VCaP (cell line): ENCODE data around the gene C1orf174.

Experiments
- H3K27ac ChIP-seq: fragments of 450-650 bp; 2 replicates; pipeline ENCODE4 v1.5.1; 2017
- TF ChIP-seq, protein P1 (sequence below): fragments of 450-650 bp; conservative IDR thresholded peaks from 2 replicates; pipeline ENCODE4 v1.5.1; 2017; ENCODE audit warnings: mild to moderate bottlenecking, moderate library complexity

Gene C1orf174

DNA sequence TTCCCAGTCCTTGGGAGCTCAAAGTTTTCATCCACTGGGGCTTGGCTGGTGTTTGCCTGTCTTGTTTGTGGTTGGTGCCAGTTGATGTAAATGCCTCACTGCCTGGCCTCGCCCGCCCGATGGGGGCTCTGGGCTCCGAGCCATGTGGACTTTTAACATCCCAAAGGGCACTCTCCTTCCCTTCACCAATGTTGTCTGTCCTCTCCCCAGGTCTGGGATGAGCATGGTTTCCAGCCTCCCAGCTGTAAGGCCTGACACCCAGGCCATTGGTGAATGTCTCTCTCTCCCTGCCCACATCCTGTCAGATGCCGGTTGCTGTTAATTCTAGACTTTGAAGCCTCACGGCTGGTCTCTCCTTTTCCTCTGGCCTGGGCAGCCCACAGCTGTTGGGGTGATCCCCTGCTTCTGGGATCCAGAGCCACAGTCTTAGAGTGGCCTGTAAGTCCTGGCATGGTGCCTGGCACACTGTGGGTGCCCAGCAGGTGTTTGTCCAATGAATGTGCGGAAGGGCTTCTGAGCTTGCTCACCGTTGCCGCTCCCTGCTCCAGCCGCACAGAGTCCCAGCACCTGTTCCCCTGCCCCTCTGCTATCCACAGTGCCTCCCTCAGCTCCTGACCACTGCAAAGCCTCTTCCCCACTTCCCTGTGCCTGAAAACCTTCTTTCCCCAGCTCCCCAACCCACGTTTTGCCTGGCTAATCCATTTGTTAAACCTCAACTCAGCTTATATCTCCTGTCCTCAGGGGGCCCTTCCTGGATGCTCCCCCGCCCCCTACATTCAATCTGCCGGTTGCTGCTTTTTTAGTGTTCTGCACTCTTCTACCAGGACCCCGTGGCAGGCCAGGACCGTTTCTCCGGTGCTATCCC, 3.3 kb upstream of the C1orf174 start:
- no peak overlapping the region for H3K27ac ChIP-seq
- TF ChIP-seq, protein P1, sequence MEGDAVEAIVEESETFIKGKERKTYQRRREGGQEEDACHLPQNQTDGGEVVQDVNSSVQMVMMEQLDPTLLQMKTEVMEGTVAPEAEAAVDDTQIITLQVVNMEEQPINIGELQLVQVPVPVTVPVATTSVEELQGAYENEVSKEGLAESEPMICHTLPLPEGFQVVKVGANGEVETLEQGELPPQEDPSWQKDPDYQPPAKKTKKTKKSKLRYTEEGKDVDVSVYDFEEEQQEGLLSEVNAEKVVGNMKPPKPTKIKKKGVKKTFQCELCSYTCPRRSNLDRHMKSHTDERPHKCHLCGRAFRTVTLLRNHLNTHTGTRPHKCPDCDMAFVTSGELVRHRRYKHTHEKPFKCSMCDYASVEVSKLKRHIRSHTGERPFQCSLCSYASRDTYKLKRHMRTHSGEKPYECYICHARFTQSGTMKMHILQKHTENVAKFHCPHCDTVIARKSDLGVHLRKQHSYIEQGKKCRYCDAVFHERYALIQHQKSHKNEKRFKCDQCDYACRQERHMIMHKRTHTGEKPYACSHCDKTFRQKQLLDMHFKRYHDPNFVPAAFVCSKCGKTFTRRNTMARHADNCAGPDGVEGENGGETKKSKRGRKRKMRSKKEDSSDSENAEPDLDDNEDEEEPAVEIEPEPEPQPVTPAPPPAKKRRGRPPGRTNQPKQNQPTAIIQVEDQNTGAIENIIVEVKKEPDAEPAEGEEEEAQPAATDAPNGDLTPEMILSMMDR: no peak

DNA sequence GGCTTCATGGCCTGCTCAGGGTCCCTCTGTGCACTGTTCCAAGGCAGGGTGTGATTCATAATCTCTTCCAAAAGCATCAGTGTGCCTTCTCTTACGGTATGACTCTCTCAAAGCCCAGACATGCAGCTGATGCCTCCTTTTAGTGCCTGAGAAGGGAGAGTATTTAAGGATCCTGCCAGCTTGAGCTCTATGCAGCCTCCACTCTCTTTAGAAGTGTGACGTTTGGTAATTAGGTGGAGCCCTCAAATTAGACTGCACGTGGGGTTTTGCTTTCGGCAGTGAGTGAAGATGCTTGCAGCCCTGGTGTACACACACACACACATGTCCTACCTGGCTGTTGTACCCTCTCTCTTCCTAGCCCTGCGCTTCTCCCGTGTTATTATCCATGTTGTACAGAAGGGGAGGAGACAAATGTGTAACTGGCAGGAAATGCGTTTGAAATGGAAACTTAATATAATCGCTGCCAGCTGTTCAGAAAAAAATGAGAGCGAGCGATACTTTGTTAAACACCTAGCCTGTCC, 2.6 kb upstream of the C1orf174 start:
- TF ChIP-seq, protein P1: no peak
- no peak overlapping the region; the same call in 1 of the 2 replicates for H3K27ac ChIP-seq

DNA sequence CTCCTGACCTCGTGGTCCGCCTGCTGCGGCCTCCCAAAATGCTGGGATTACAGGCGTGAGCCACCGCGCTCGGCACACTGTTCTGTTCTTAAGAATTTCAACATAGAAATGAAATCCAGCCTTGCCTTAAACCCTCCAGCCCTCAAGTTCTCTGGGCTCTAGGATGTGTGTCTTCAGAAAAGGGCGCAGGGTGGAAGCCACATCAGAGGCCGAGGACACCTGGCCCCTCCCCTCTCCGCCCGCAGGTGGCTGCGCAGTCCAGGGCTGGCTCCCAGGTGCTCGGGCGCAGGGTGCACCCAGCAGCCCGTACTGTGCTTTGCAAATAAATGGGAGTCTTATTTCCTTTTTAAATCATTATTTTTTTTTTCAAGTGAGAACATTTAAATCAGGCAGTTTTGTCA, 2.0 kb upstream of the C1orf174 start:
- TF ChIP-seq, protein P1: no peak
- peak overlapping the region; percentile 99; the same call in 1 of the 2 replicates for H3K27ac ChIP-seq

DNA sequence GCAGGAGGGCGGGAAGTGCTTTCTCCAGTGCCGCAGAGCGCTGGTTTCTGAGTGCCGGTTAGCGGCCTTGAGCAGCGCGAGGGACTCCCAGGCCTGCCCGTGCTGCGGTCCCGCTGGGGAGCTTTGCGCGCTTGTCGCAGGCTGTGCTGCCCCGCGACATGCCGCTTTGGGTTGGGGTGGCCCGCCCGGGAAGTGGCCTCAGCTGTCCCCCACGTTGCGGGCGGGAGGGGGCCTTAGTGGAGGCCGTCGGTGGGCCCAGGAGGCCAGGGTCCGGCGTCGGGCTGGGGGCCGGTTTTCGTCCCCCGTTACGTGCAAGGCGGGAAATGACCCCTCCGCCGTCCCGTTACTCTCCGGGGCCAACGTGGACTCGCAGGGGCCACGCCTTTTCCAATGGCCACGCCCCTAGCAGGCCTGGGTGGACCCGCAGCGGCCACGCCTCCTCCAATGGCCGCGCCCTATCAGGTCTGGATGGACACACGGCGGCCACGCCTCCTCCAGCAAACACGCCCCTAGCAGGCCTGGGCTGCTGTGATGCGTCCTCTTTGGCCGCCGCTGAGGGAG, 977 bp upstream of the C1orf174 start:
- peak overlapping the region; percentile 99 for H3K27ac ChIP-seq
- TF ChIP-seq, protein P1: no peak

DNA sequence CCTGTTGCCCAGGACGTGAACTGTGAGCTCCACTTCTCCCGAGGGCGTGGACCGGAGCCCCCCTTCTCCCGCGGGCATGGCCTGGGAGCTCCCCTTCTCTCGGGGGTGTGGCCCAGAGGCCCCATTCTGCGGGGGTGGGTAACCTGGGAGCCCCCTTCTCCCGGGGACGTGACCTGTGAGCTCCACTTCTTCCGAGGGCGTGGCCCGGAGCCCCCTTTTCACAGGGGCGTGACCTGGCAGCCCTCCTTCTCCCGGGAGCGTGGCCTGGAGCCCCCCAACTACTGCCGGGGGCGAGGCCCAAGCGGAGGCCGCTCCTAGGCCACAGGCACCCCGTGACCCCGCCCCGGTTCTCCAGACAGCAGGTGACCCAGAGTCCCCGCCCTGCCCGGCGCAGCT, 320 bp downstream of the C1orf174 start:
- H3K27ac ChIP-seq: peak overlapping the region; percentile 99
- TF ChIP-seq, protein P1: no peak

DNA sequence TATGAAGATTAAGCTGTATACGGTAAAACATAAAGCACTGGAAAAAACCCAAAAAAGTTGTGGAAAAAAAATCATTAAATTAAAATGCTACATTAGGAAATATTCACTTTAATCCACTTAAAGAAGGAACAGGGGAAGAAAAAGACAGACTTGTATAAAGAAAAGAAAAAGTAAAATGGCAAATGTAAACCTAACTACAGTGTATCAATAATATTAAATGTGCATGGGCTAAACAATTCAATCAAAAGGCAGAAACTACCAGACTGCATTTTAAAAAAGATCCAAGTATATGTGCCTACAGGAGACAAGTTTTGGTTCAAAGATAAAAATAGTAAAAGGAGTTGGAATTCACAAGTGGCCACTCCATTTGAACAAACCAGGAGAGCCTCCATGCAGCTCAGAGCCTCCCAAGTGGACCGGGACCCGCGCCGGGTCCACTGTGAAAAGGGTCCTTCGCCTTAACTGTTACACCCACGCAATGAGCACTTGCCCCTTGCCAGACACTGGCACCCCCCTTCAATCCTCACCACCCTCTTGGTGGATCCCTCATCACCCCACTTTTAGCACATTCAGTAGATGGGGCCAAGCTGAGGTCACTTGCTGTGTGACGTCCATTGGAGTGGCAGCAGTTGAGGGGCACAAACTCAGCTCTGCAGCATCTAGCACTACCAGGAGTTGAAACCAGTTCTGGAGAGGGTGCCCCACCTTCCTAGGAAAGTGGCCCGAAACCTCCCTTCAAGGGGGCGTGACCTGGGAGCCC, 898 bp downstream of the C1orf174 start:
- TF ChIP-seq, protein P1: no peak
- H3K27ac ChIP-seq: peak overlapping the region; percentile 99

DNA sequence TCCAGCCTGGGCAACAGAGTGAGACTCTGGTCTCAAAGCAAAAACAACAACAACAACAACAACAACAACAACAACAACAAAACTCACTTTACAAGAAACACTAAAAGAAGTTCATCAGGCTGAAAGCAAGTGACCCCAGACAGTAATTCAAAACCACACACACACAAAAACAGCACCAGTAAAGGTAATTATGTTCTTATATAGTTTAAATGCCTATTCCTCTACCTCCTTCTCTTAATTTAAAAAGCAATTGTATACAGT, 1.7 kb downstream of the C1orf174 start:
- H3K27ac ChIP-seq: no peak overlapping the region
- TF ChIP-seq, protein P1: no peak
